K562 (cell line): ENCODE measurements around the gene CDC20. TPM values are rescaled to one million over a fixed set of nuclear protein-coding genes. Genes with fewer than 3 reads are reported as not detected.
A peak's percentile ranks its signal among the peaks of the same experiment; 100 is the strongest.

Source experiments
- FOXP4 ChIP-seq: sonication (generic); formaldehyde crosslinking; IDR thresholded peaks from 2 replicates; pipeline ENCODE4 v1.8.0; 2022; ENCODE audit warnings: mild to moderate bottlenecking, missing genetic modification reagents, borderline replicate concordance
- NFIX ChIP-seq: fragments of 250-450 bp; sonication (Bioruptor Pico); IDR thresholded peaks from 2 replicates; pipeline ENCODE4 v1.4.0; 2020; ENCODE audit warnings: low read depth, mild to moderate bottlenecking, moderate library complexity
- ZC3H11A ChIP-seq: IDR thresholded peaks from 2 replicates; pipeline ENCODE4 v1.6.1; 2012; ENCODE audit warnings: low read depth, low read length, improper control_type of control experiment
- ZNF3 ChIP-seq: fragments of 250-450 bp; sonication (Bioruptor Pico); IDR thresholded peaks from 2 replicates; pipeline ENCODE4 v1.5.0; 2021; ENCODE audit warnings: mild to moderate bottlenecking, moderate library complexity
- ZNF561 ChIP-seq: fragments of 450-650 bp; formaldehyde crosslinking; conservative IDR thresholded peaks from 2 replicates; pipeline ENCODE4 v1.4.0; 2020; ENCODE audit warnings: mild to moderate bottlenecking, moderate library complexity
- polyA plus RNA-seq, 8 experiments: library from polyadenylated mRNA; depleted of rRNA in 4 of 8; stranded (reverse) in 5 of 8; unstranded in 3 of 8; fragments of >200 nt; fragmentation: Nextera tagmentation in 2 of 8; fragmentation: Illumina TruSeq in 1 of 8; extraction: Ambion mirVana in 2 of 8; extraction: Trizol in 1 of 8; gene quantifications; 2 replicates each; pipeline versions ENCODE4 v1.2.1 to v1.2.3, GENCODE V29; 2011 to 2014; ENCODE audit warnings: inconsistent platforms in 1 of 8, missing spikeins in 1 of 8
- total RNA-seq, 7 experiments: library from RNA; depleted of rRNA in 6 of 7; stranded (reverse); fragments of >200 nt in 6 of 7; fragmentation: Illumina TruSeq in 2 of 7; extraction: Trizol in 2 of 7; gene quantifications; 2 replicates each; pipeline versions ENCODE4 v1.2.1 to v1.2.3, GENCODE V29; 2011 to 2021; ENCODE audit warnings: low replicate concordance in 1 of 7
- TF ChIP-seq, protein P1 (sequence below), 2 experiments: IDR thresholded peaks in 1 of 2; conservative IDR thresholded peaks in 1 of 2; 2 replicates each; pipeline ENCODE4 v1.6.1; 2016; ENCODE audit warnings: low read depth in 2 of 2, mild to moderate bottlenecking in 1 of 2, missing compliant biosample characterization in 1 of 2, missing genetic modification characterization in 1 of 2, moderate library complexity in 1 of 2
- TF ChIP-seq, protein P2 (sequence below): fragments of 250-450 bp; sonication (Bioruptor Pico); IDR thresholded peaks from 2 replicates; pipeline ENCODE4 v1.4.0; 2020; ENCODE audit warnings: mild to moderate bottlenecking, moderate library complexity
- TF ChIP-seq, protein P3 (sequence below): fragments of 150-350 bp; IDR thresholded peaks from 2 replicates; pipeline ENCODE4 v1.6.1; 2014; ENCODE audit warnings: low read depth, mild to moderate bottlenecking, low read length, borderline replicate concordance
- TF ChIP-seq, protein P4 (sequence below), 2 experiments: fragments of 450-650 bp in 1 of 2; sonication (generic) in 1 of 2; formaldehyde crosslinking in 1 of 2; IDR thresholded peaks in 1 of 2; conservative IDR thresholded peaks in 1 of 2; 2 replicates each; pipeline versions ENCODE4 v1.6.1 to v1.8.1; 2016 to 2023; ENCODE audit warnings: mild to moderate bottlenecking in 2 of 2, moderate library complexity in 2 of 2, inconsistent platforms in 1 of 2, missing genetic modification reagents in 1 of 2

Gene CDC20
- total and polyA plus RNA-seq, 9 of the 15 experiments (the other 6 are each of a cell fraction or from before 2014, with no cell fraction given), result 45.2 to 224 (median 121) TPM

GRCh38 chr1:43389326-43390313 is 30.8 kb downstream of the CDC20 start, which contains the start of the genes MED8 and SZT2 (continued):
- TF ChIP-seq, protein P1, sequence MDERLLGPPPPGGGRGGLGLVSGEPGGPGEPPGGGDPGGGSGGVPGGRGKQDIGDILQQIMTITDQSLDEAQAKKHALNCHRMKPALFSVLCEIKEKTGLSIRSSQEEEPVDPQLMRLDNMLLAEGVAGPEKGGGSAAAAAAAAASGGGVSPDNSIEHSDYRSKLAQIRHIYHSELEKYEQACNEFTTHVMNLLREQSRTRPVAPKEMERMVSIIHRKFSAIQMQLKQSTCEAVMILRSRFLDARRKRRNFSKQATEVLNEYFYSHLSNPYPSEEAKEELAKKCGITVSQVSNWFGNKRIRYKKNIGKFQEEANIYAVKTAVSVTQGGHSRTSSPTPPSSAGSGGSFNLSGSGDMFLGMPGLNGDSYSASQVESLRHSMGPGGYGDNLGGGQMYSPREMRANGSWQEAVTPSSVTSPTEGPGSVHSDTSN (CRISPR knock-in tag; IDR thresholded peaks at IDR 0.05; ENCODE audit: low read depth), result no peak
- TF ChIP-seq, protein P1 (tag; conservative IDR thresholded peaks at IDR 0.05; ENCODE audit: low read depth), result peak; percentile 83
- TF ChIP-seq ZNF3 (CRISPR knock-in tag) (no peak), NFIX (CRISPR knock-in tag) (no peak), FOXP4 (no peak), ZNF561 (CRISPR knock-in tag) (no peak), ZC3H11A (no peak)
- TF ChIP-seq, protein P2, sequence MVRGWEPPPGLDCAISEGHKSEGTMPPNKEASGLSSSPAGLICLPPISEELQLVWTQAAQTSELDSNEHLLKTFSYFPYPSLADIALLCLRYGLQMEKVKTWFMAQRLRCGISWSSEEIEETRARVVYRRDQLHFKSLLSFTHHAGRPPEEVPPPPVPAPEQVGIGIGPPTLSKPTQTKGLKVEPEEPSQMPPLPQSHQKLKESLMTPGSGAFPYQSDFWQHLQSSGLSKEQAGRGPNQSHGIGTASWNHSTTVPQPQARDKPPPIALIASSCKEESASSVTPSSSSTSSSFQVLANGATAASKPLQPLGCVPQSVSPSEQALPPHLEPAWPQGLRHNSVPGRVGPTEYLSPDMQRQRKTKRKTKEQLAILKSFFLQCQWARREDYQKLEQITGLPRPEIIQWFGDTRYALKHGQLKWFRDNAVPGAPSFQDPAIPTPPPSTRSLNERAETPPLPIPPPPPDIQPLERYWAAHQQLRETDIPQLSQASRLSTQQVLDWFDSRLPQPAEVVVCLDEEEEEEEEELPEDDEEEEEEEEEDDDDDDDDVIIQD, result no peak
- TF ChIP-seq, protein P3, sequence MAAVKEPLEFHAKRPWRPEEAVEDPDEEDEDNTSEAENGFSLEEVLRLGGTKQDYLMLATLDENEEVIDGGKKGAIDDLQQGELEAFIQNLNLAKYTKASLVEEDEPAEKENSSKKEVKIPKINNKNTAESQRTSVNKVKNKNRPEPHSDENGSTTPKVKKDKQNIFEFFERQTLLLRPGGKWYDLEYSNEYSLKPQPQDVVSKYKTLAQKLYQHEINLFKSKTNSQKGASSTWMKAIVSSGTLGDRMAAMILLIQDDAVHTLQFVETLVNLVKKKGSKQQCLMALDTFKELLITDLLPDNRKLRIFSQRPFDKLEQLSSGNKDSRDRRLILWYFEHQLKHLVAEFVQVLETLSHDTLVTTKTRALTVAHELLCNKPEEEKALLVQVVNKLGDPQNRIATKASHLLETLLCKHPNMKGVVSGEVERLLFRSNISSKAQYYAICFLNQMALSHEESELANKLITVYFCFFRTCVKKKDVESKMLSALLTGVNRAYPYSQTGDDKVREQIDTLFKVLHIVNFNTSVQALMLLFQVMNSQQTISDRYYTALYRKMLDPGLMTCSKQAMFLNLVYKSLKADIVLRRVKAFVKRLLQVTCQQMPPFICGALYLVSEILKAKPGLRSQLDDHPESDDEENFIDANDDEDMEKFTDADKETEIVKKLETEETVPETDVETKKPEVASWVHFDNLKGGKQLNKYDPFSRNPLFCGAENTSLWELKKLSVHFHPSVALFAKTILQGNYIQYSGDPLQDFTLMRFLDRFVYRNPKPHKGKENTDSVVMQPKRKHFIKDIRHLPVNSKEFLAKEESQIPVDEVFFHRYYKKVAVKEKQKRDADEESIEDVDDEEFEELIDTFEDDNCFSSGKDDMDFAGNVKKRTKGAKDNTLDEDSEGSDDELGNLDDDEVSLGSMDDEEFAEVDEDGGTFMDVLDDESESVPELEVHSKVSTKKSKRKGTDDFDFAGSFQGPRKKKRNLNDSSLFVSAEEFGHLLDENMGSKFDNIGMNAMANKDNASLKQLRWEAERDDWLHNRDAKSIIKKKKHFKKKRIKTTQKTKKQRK, result peak; percentile 78
- TF ChIP-seq, protein P4, sequence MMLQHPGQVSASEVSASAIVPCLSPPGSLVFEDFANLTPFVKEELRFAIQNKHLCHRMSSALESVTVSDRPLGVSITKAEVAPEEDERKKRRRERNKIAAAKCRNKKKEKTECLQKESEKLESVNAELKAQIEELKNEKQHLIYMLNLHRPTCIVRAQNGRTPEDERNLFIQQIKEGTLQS (IDR thresholded peaks at IDR 0.05), result peak; percentile 67; the same call in 1 of the 2 replicates
- TF ChIP-seq, protein P4 (CRISPR knock-in tag; conservative IDR thresholded peaks at IDR 0.05), result no peak; the same call in 1 of the 2 replicates
